HG03045 (cell line): ENCODE data around the gene CLCN4.

Experiments used
- ATAC-seq: cut with Tn5 transposase; IDR thresholded peaks from one replicate; pipeline ENCODE4 v1.9.1; 2021; ENCODE audit warnings: mild to moderate bottlenecking, moderate library complexity; ENCODE audit not compliant: unreplicated experiment

The CLCN4 gene

GRCh38 chrX:10165580-10166247, 8.9 kb downstream of the CLCN4 start:
- ATAC-seq = no peak

- no peak for ATAC-seq
These were observed 9.5 kb downstream of the CLCN4 start for GRCh38 chrX:10166248-10166716.

- ATAC-seq = no peak
These were observed 10.0 kb downstream of the CLCN4 start for GRCh38 chrX:10166731-10167151.

- no peak for ATAC-seq
These were observed 10.8 kb downstream of the CLCN4 start for GRCh38 chrX:10167573-10167972.

GRCh38 chrX:10168226-10168625, 11.5 kb downstream of the CLCN4 start:
- no peak for ATAC-seq

- ATAC-seq = no peak
These were observed 12.4 kb downstream of the CLCN4 start for GRCh38 chrX:10169175-10169574.

GRCh38 chrX:10171249-10171648, 14.5 kb downstream of the CLCN4 start:
- ATAC-seq = no peak

- ATAC-seq = no peak
These were observed 16.1 kb downstream of the CLCN4 start for GRCh38 chrX:10172877-10173276.

GRCh38 chrX:10173331-10173900, 16.6 kb downstream of the CLCN4 start:
- ATAC-seq = no peak

- ATAC-seq = no peak
These were observed 17.3 kb downstream of the CLCN4 start for GRCh38 chrX:10174051-10174450.

GRCh38 chrX:10174810-10175209, 18.0 kb downstream of the CLCN4 start:
- ATAC-seq = no peak

- no peak for ATAC-seq
These were observed 18.6 kb downstream of the CLCN4 start for GRCh38 chrX:10175319-10175871.

GRCh38 chrX:10176121-10177003, 19.6 kb downstream of the CLCN4 start:
- no peak for ATAC-seq

GRCh38 chrX:10177004-10177396, 20.2 kb downstream of the CLCN4 start:
- no peak for ATAC-seq

GRCh38 chrX:10177601-10178000, 20.8 kb downstream of the CLCN4 start:
- no peak for ATAC-seq

GRCh38 chrX:10178866-10179463, 22.2 kb downstream of the CLCN4 start:
- ATAC-seq = no peak

GRCh38 chrX:10183760-10184159, 27.0 kb downstream of the CLCN4 start:
- ATAC-seq = no peak

- ATAC-seq = no peak
These were observed 27.6 kb downstream of the CLCN4 start for GRCh38 chrX:10184411-10184810.

- no peak for ATAC-seq
These were observed 29.6 kb downstream of the CLCN4 start for GRCh38 chrX:10186355-10186754.

- no peak for ATAC-seq
These were observed 30.6 kb downstream of the CLCN4 start for GRCh38 chrX:10187421-10187820.
